Ovary (tissue), 3 donors: ENCODE results near the gene CAP1.

ENCODE experiments used
- EP300 ChIP-seq: sonication (generic); formaldehyde crosslinking; IDR thresholded peaks from one replicate; pipeline ENCODE4 v1.6.1; 2017; ENCODE audit warnings: antibody characterized with exemption
- POLR2A ChIP-seq: fragments of 450-650 bp; IDR thresholded peaks from one replicate; pipeline ENCODE4 v1.6.1; 2017; ENCODE audit warnings: antibody characterized with exemption, mild to moderate bottlenecking, moderate library complexity
- TF ChIP-seq, protein P1 (sequence below), 3 donors: fragments of 450-650 bp in 2 of 3; fragments of 200-600 bp in 1 of 3; IDR thresholded peaks; one replicate each; pipeline versions ENCODE4 v1.5.1 to v1.8.0; 2016 to 2022; ENCODE audit warnings: antibody characterized with exemption in 3 of 3, mild to moderate bottlenecking in 1 of 3
- donor health status: DM: no; HTN: no; CAD: no.

- TF ChIP-seq, protein P1, sequence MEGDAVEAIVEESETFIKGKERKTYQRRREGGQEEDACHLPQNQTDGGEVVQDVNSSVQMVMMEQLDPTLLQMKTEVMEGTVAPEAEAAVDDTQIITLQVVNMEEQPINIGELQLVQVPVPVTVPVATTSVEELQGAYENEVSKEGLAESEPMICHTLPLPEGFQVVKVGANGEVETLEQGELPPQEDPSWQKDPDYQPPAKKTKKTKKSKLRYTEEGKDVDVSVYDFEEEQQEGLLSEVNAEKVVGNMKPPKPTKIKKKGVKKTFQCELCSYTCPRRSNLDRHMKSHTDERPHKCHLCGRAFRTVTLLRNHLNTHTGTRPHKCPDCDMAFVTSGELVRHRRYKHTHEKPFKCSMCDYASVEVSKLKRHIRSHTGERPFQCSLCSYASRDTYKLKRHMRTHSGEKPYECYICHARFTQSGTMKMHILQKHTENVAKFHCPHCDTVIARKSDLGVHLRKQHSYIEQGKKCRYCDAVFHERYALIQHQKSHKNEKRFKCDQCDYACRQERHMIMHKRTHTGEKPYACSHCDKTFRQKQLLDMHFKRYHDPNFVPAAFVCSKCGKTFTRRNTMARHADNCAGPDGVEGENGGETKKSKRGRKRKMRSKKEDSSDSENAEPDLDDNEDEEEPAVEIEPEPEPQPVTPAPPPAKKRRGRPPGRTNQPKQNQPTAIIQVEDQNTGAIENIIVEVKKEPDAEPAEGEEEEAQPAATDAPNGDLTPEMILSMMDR (IDR thresholded peaks at IDR 0.05) = no peak
- TF ChIP-seq POLR2A = no peak
- no peak for TF ChIP-seq EP300
These were observed 47.6 kb upstream of the CAP1 start for GRCh38 chr1:39992888-39993287.
